Endodermal cell (in vitro differentiated cells): ENCODE results near the gene RERE. TPM values are rescaled to one million over a fixed set of nuclear protein-coding genes. Genes with fewer than 3 reads are reported as not detected.

Source experiments
- DNase-seq: peaks from one replicate; pipeline ENCODE4 v3.0.0-alpha.2; 2017
- H3K27ac ChIP-seq: 2 replicates; pipeline ENCODE4 v1.5.1; 2013; ENCODE audit warnings: mild to moderate bottlenecking, low read depth, low read length, moderate library complexity
- H3K27me3 ChIP-seq: 2 replicates; pipeline ENCODE4 v1.6.1; 2013; ENCODE audit warnings: mild to moderate bottlenecking, low read length, moderate library complexity; ENCODE audit not compliant: insufficient read depth, control insufficient read depth, poor library complexity, severe bottlenecking
- H3K36me3 ChIP-seq: 2 replicates; pipeline ENCODE4 v1.7.0; 2013; ENCODE audit warnings: mild to moderate bottlenecking, low read length, moderate library complexity; ENCODE audit not compliant: control insufficient read depth, insufficient read depth
- H3K4me1 ChIP-seq: one replicate; pipeline ENCODE4 v1.7.0; 2013; ENCODE audit warnings: low read length; ENCODE audit not compliant: control insufficient read depth, insufficient read depth
- H3K4me3 ChIP-seq: 2 replicates; pipeline ENCODE4 v1.5.1; 2013; ENCODE audit warnings: mild to moderate bottlenecking, low read length, moderate library complexity
- H3K9ac ChIP-seq: 2 replicates; pipeline ENCODE4 v1.6.1; 2013; ENCODE audit warnings: mild to moderate bottlenecking, low read length, moderate library complexity; ENCODE audit not compliant: poor library complexity, severe bottlenecking; ENCODE audit errors: extremely low read depth
- H3K9me3 ChIP-seq: 2 replicates; pipeline ENCODE4 v1.6.1; 2013; ENCODE audit warnings: mild to moderate bottlenecking, low read length, moderate library complexity; ENCODE audit not compliant: control insufficient read depth
- H3K27ac Mint-ChIP-seq: 2 replicates; pipeline ENCODE4 v1.8.0; 2020; ENCODE audit warnings: mixed read lengths
- H3K27me3 Mint-ChIP-seq: 2 replicates; pipeline ENCODE4 v1.8.0; 2021; ENCODE audit warnings: mild to moderate bottlenecking, mixed read lengths; ENCODE audit not compliant: insufficient read depth
- H3K36me3 Mint-ChIP-seq: 2 replicates; pipeline ENCODE4 v1.8.0; 2020; ENCODE audit warnings: low read depth, mixed read lengths
- H3K4me1 Mint-ChIP-seq: 2 replicates; pipeline ENCODE4 v1.8.0; 2020; ENCODE audit warnings: mixed read lengths
- H3K4me3 Mint-ChIP-seq: 2 replicates; pipeline ENCODE4 v1.8.0; 2020; ENCODE audit warnings: mild to moderate bottlenecking, moderate library complexity, mixed read lengths
- H3K9me3 Mint-ChIP-seq: 2 replicates; pipeline ENCODE4 v1.8.0; 2020; ENCODE audit warnings: mild to moderate bottlenecking, mixed read lengths
- CTCF ChIP-seq: fragments of 200-600 bp; sonication (generic); conservative IDR thresholded peaks from 2 replicates; pipeline ENCODE4 v1.5.0; 2021; ENCODE audit warnings: antibody characterized with exemption, mild to moderate bottlenecking
- WGBS, 2 experiments: methylation state at CpG; one replicate each; pipeline versions ENCODE4 v1.1.5 to v1.1.7; 2013; ENCODE audit warnings: missing lambda C conversion rate in 2 of 2, mixed read lengths in 1 of 2; ENCODE audit not compliant: insufficient coverage in 1 of 2, insufficient read length in 1 of 2; 5-methylcytosine and 5-hydroxymethylcytosine counted together
- total RNA-seq, 2 donors: library from RNA; stranded (reverse); fragmentation: NEBNext Ultra II Directional in 1 of 2; extraction: Animal tissue kit (Norgen Biotek cat#: 25700) in 1 of 2; gene quantifications; 2 replicates in 1 of 2; 3 replicates in 1 of 2; pipeline ENCODE4 v1.2.1, GENCODE V29; 2021

The RERE gene
- total RNA-seq, 2 donors from 2014 or later: 159 to 179 TPM

DNA sequence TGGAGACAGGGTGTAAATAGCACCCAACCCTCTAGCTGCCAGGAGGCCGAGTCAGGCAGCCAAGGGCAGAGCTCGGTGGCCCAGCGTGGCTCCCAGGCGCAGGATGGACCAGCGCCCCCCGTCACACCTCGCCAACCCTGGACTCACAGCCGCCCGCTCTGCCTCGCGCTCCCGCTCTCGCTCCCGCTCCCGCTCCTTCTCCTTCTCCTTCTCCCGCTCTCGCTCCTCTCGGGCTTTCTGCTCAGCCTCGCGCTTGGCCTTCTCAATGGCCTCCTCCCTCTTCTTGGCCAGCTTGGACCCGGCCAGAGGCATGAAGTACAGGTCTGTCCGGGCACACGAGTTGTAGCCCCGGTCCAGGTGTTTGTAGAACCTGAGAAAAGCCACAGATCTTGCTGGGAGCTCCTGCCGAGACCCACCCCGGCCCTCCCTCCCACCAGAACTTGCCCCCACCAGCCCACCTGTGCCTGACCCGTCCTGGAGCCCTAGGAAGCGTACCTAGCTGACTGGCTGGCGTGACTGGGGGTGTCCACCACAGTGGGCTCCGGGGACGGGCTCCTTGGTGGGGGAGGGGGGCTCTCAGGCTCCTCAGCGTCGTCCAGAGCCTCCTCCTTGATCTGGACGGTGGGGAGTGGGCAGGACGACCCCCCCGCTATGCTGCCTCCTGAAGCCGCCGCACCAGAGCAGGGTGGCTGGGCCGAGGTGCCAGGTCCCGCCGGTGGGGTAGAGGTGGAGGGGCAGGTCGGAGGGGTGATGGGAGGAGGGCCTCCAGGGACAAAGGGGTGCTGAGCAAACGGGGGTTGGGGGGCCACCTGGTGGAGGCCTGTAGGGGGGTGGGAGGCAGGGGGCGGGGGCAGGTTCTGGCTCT, 457.6 kb downstream of the RERE start:
- Mint-ChIP-seq H3K27me3 (no peaks in the 10 kb centered on the region), H3K4me3 (no peak overlapping the region), H3K4me1 (no peaks in the 10 kb centered on the region), H3K36me3 (peaks cover 53% of the 10 kb centered on the region), H3K9me3 (no peaks in the 10 kb centered on the region), H3K27ac (no peak overlapping the region)
- H3K4me1 ChIP-seq: no peaks in the 10 kb centered on the region
- DNase-seq: no peak
- H3K9ac ChIP-seq: no peak overlapping the region
- no peak for TF ChIP-seq CTCF
- H3K36me3 ChIP-seq: peaks cover 78% of the 10 kb centered on the region
- H3K9me3 ChIP-seq: no peaks in the 10 kb centered on the region
- H3K27ac ChIP-seq: no peak overlapping the region
- 97 to 100% methylated on average over 18 to 44 of the region's 44 CpGs for WGBS, 2 experiments
- no peak overlapping the region for H3K4me3 ChIP-seq
- no peaks in the 10 kb centered on the region for H3K27me3 ChIP-seq

DNA sequence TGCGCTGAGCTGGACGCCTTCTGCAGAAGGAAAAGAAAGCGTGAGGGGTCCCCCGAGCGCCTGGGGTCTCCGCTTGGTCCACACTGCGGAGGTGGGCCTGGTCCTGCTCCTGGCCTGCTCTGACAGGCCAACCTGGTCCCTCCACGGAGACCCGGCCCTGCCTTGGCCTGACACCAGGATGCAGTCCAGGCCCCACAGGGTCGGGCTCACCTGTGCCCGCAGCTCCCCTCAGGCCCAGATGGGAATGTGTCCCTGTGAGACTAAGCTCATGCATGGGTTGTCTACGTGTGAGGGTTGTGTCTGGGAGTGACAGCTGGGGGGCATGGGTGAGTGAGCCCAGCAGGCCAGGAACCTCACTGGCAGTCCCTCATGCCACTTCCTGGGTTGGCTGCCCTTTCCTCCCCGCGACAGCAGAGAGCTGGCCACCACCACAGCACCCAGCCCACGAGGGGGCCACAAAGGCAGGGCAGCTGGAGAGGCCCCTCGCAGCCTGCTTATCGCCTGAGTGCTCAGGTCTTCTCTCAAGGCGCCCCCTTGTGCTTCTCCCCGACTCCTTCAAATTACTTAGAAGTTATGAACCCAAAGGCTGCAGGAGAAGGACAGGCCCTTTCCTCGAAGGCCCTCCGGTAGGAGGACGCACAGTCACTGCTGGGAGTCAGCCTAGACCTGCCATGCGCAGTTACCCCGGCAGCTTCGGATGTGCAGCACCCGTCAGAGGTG, 458.4 kb downstream of the RERE start:
- H3K9me3 Mint-ChIP-seq: no peaks in the 10 kb centered on the region
- WGBS, 2 experiments: 92 to 94% methylated on average over 14 to 26 of the region's 26 CpGs
- peaks cover 53% of the 10 kb centered on the region for H3K36me3 Mint-ChIP-seq

More for the DNA sequence above, 458.4 kb downstream of the RERE start:
- Histone ChIP-seq H3K9ac (no peak overlapping the region), H3K4me1 (no peaks in the 10 kb centered on the region), H3K4me3 (no peak overlapping the region), H3K27ac (no peak overlapping the region), H3K27me3 (no peaks in the 10 kb centered on the region), H3K36me3 (peaks cover 78% of the 10 kb centered on the region), H3K9me3 (no peaks in the 10 kb centered on the region)
- Mint-ChIP-seq H3K27me3 (no peaks in the 10 kb centered on the region), H3K4me1 (no peaks in the 10 kb centered on the region), H3K4me3 (no peak overlapping the region), H3K27ac (no peak overlapping the region)
- no peak for DNase-seq
- TF ChIP-seq CTCF: peak; percentile 9
